ENCODE measurements around the gene MAN1C1.
"Not testable (repeated sequence)": the region's sequence is repeated elsewhere in the genome, so short reads cannot be mapped to it uniquely, and the experiment has no call there.

Gene MAN1C1

GRCh38 chr1:25662061-25662460 is 45.5 kb downstream of the MAN1C1 start:
- Histone ChIP-seq H3K4me3 (ENCODE audit: low read depth, low read length) (no peak overlapping the region), H3K9ac (ENCODE audit: low read length) (no peak overlapping the region), H3K27ac (ENCODE audit: low read depth, low read length) (no peak overlapping the region)

GRCh38 chr1:25662959-25663358 is 46.4 kb downstream of the MAN1C1 start:
- peaks cover 25% of the 10 kb centered on the region for H3K4me1 ChIP-seq (ENCODE audit: control insufficient read depth, insufficient read depth, low read length)

More at GRCh38 chr1:25662061-25662460, 45.5 kb downstream of the MAN1C1 start:
- Histone ChIP-seq H3K36me3 (ENCODE audit: control insufficient read depth, insufficient read depth, low read length) (no peaks in the 10 kb centered on the region), H3K27me3 (ENCODE audit: control insufficient read depth, insufficient read depth, low read length) (no peaks in the 10 kb centered on the region), H3K4me1 (ENCODE audit: control insufficient read depth, insufficient read depth, low read length) (peaks cover 22% of the 10 kb centered on the region), H3K9me3 (ENCODE audit: control insufficient read depth, insufficient read depth, low read depth, low read length) (no peaks in the 10 kb centered on the region)

DNA sequence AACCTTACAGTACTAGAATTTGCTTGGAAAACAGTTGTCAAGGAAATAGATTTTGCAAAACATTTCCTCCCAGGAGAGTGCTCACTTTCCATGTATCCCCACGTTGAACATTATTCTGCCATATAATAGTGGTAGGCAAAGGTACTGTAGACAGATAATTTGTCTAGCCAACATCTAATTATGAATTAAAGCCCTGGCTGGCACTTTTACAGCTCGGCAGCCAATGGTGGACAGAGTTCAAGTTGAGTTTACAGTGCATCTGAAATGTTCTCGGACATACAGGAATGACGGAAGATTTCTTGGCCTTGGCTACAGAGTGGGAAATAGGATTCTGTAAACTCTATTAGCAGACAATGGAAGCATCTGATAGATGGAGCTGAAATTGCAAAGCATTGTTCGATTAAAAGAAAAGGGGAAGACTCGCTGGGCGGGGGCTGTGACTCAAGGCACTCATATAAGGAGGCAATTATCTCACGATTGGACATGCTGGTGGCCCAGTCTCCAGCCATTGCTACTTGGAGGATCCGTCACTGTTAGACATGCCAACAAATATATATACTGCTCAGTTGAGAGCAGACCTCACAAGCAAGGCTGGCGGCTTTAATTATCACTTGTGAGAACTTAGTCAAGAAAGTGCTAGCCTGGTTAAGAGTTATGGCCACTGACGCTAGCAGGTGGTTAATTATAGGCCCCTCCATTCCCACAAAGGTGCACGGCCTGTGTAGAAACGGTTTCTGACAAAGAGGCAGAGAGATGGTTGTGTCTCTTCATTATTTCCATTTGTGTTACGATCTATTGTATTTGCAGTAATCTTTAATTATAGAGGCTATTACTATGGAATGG is 48.0 kb downstream of the MAN1C1 start:
- Histone ChIP-seq H3K36me3 (ENCODE audit: control insufficient read depth, insufficient read depth, low read length) (no peaks in the 10 kb centered on the region), H3K4me1 (ENCODE audit: control insufficient read depth, insufficient read depth, low read length) (peaks cover 25% of the 10 kb centered on the region), H3K4me3 (ENCODE audit: low read depth, low read length) (no peak overlapping the region), H3K27ac (ENCODE audit: low read depth, low read length) (no peak overlapping the region), H3K9me3 (ENCODE audit: control insufficient read depth, insufficient read depth, low read depth, low read length) (no peaks in the 10 kb centered on the region), H3K9ac (ENCODE audit: low read length) (no peak overlapping the region), H3K27me3 (ENCODE audit: control insufficient read depth, insufficient read depth, low read length) (no peaks in the 10 kb centered on the region)

More at GRCh38 chr1:25662959-25663358, 46.4 kb downstream of the MAN1C1 start:
- not testable (repeated sequence) for H3K27ac ChIP-seq (ENCODE audit: low read depth, low read length); H3K9me3 ChIP-seq (ENCODE audit: control insufficient read depth, insufficient read depth, low read depth, low read length); H3K4me3 ChIP-seq (ENCODE audit: low read depth, low read length); H3K36me3 ChIP-seq (ENCODE audit: control insufficient read depth, insufficient read depth, low read length); H3K9ac ChIP-seq (ENCODE audit: low read length); H3K27me3 ChIP-seq (ENCODE audit: control insufficient read depth, insufficient read depth, low read length)

DNA sequence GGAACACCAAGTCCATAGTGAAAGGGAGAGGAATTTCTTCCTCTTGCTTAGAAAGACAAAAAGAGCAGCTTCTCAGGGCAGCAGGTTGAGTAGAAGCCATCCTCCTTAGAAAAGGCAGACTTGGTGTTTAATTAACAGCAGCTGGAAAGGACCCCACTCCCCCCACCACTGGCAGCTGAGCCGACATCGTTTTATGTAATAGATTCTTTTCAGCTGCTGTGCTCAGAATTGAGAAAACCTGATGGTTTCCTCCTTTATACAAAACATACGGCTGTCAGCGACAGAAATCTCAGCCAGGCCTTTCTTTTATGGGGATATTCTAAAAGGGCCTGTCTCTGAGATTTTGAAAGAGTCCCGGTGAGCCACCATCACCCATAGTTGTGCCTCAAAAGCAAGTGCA is 49.9 kb downstream of the MAN1C1 start:
- Histone ChIP-seq H3K9me3 (ENCODE audit: control insufficient read depth, insufficient read depth, low read depth, low read length) (no peaks in the 10 kb centered on the region), H3K36me3 (ENCODE audit: control insufficient read depth, insufficient read depth, low read length) (no peaks in the 10 kb centered on the region), H3K27ac (ENCODE audit: low read depth, low read length) (no peak overlapping the region), H3K27me3 (ENCODE audit: control insufficient read depth, insufficient read depth, low read length) (no peaks in the 10 kb centered on the region), H3K9ac (ENCODE audit: low read length) (no peak overlapping the region), H3K4me1 (ENCODE audit: control insufficient read depth, insufficient read depth, low read length) (peaks cover 20% of the 10 kb centered on the region), H3K4me3 (ENCODE audit: low read depth, low read length) (no peak overlapping the region)

GRCh38 chr1:25668931-25669573 is 52.5 kb downstream of the MAN1C1 start:
- Histone ChIP-seq H3K4me1 (ENCODE audit: control insufficient read depth, insufficient read depth, low read length) (peaks cover 17% of the 10 kb centered on the region), H3K9me3 (ENCODE audit: control insufficient read depth, insufficient read depth, low read depth, low read length) (0 out of 2 replicates have a peak, but pooled peaks cover 6% of the 10 kb centered on the region), H3K27ac (ENCODE audit: low read depth, low read length) (no peak overlapping the region), H3K27me3 (ENCODE audit: control insufficient read depth, insufficient read depth, low read length) (no peaks in the 10 kb centered on the region), H3K36me3 (ENCODE audit: control insufficient read depth, insufficient read depth, low read length) (no peaks in the 10 kb centered on the region), H3K4me3 (ENCODE audit: low read depth, low read length) (no peak overlapping the region), H3K9ac (ENCODE audit: low read length) (no peak overlapping the region)

- Histone ChIP-seq H3K4me1 (ENCODE audit: control insufficient read depth, insufficient read depth, low read length) (peaks cover 23% of the 10 kb centered on the region), H3K27ac (ENCODE audit: low read depth, low read length) (no peak overlapping the region), H3K9me3 (ENCODE audit: control insufficient read depth, insufficient read depth, low read depth, low read length) (0 out of 2 replicates have a peak, but pooled peaks cover 6% of the 10 kb centered on the region), H3K9ac (ENCODE audit: low read length) (no peak overlapping the region), H3K4me3 (ENCODE audit: low read depth, low read length) (no peak overlapping the region), H3K27me3 (ENCODE audit: control insufficient read depth, insufficient read depth, low read length) (no peaks in the 10 kb centered on the region), H3K36me3 (ENCODE audit: control insufficient read depth, insufficient read depth, low read length) (no peaks in the 10 kb centered on the region)
Measured at GRCh38 chr1:25669781-25670567, 53.4 kb downstream of the MAN1C1 start.

GRCh38 chr1:25671929-25672328 is 55.3 kb downstream of the MAN1C1 start:
- Histone ChIP-seq H3K4me1 (ENCODE audit: control insufficient read depth, insufficient read depth, low read length) (peaks cover 27% of the 10 kb centered on the region), H3K27me3 (ENCODE audit: control insufficient read depth, insufficient read depth, low read length) (no peaks in the 10 kb centered on the region), H3K9ac (ENCODE audit: low read length) (no peak overlapping the region), H3K4me3 (ENCODE audit: low read depth, low read length) (no peak overlapping the region), H3K36me3 (ENCODE audit: control insufficient read depth, insufficient read depth, low read length) (no peaks in the 10 kb centered on the region), H3K9me3 (ENCODE audit: control insufficient read depth, insufficient read depth, low read depth, low read length) (0 out of 2 replicates have a peak, but pooled peaks cover 6% of the 10 kb centered on the region), H3K27ac (ENCODE audit: low read depth, low read length) (no peak overlapping the region)

- no peak overlapping the region for H3K27ac ChIP-seq (ENCODE audit: low read depth, low read length)
- H3K4me1 ChIP-seq (ENCODE audit: control insufficient read depth, insufficient read depth, low read length) = peaks cover 24% of the 10 kb centered on the region
- no peaks in the 10 kb centered on the region for H3K36me3 ChIP-seq (ENCODE audit: control insufficient read depth, insufficient read depth, low read length)
- no peaks in the 10 kb centered on the region for H3K27me3 ChIP-seq (ENCODE audit: control insufficient read depth, insufficient read depth, low read length)
- H3K9me3 ChIP-seq (ENCODE audit: control insufficient read depth, insufficient read depth, low read depth, low read length) = 0 out of 2 replicates have a peak, but pooled peaks cover 6% of the 10 kb centered on the region
- no peak overlapping the region for H3K9ac ChIP-seq (ENCODE audit: low read length)
- H3K4me3 ChIP-seq (ENCODE audit: low read depth, low read length) = no peak overlapping the region
Measured at GRCh38 chr1:25672763-25673409, 56.3 kb downstream of the MAN1C1 start.

DNA sequence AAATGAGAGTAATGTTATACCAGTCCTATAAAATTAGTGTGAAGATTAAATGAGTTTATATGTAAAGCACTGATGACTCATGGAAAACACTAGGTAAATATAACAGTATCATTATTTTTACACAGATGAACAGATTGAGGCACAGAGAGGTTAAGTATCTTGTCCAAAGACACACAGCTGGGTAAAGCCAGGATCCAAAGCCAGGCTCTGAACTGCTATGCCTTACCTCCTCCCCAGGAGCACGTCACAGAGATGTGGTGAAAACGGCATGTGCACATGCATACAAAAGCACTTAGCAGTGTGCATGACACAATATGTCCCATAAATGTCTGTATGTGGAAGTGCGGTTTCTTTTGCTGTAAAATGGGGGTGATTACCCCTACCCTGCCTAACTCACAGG is 56.9 kb downstream of the MAN1C1 start:
- Histone ChIP-seq H3K36me3 (ENCODE audit: control insufficient read depth, insufficient read depth, low read length) (no peaks in the 10 kb centered on the region), H3K9ac (ENCODE audit: low read length) (no peak overlapping the region), H3K4me1 (ENCODE audit: control insufficient read depth, insufficient read depth, low read length) (peaks cover 24% of the 10 kb centered on the region), H3K4me3 (ENCODE audit: low read depth, low read length) (no peak overlapping the region), H3K27ac (ENCODE audit: low read depth, low read length) (no peak overlapping the region), H3K27me3 (ENCODE audit: control insufficient read depth, insufficient read depth, low read length) (no peaks in the 10 kb centered on the region), H3K9me3 (ENCODE audit: control insufficient read depth, insufficient read depth, low read depth, low read length) (0 out of 2 replicates have a peak, but pooled peaks cover 6% of the 10 kb centered on the region)

- no peaks in the 10 kb centered on the region for H3K27me3 ChIP-seq (ENCODE audit: control insufficient read depth, insufficient read depth, low read length)
- H3K36me3 ChIP-seq (ENCODE audit: control insufficient read depth, insufficient read depth, low read length) = no peaks in the 10 kb centered on the region
- H3K27ac ChIP-seq (ENCODE audit: low read depth, low read length) = no peak overlapping the region
- H3K9ac ChIP-seq (ENCODE audit: low read length) = no peak overlapping the region
- 0 out of 2 replicates have a peak, but pooled peaks cover 6% of the 10 kb centered on the region for H3K9me3 ChIP-seq (ENCODE audit: control insufficient read depth, insufficient read depth, low read depth, low read length)
- H3K4me3 ChIP-seq (ENCODE audit: low read depth, low read length) = no peak overlapping the region
- H3K4me1 ChIP-seq (ENCODE audit: control insufficient read depth, insufficient read depth, low read length) = peaks cover 24% of the 10 kb centered on the region
Measured at GRCh38 chr1:25673962-25674806, 57.6 kb downstream of the MAN1C1 start.
